OCI-LY3 (cell line): ENCODE measurements around the gene ASTN2.

Experiments used
- H2AFZ ChIP-seq: fragments of 200-600, 300-600 bp; shearing (Covaris generic); 2 replicates; pipeline ENCODE4 v1.6.0; 2014; ENCODE audit warnings: antibody characterized with exemption, low read depth, low read length
- H3K27ac ChIP-seq: fragments of 200-600, 300-600 bp; sonication (generic); 2 replicates; pipeline ENCODE4 v1.5.1; 2014; ENCODE audit warnings: mild to moderate bottlenecking, low read length, moderate library complexity, mixed read lengths
- H3K27me3 ChIP-seq: fragments of 200-600, 300-600 bp; sonication (generic); 2 replicates; pipeline ENCODE4 v1.6.1; 2014; ENCODE audit warnings: low read depth, low read length, mixed read lengths
- H3K36me3 ChIP-seq: fragments of 200-600, 300-600 bp; sonication (generic); replicated peaks from 2 replicates; pipeline ENCODE3; 2014; ENCODE audit warnings: low read depth, low read length, mixed read lengths
- H3K4me1 ChIP-seq: fragments of 300-600, 200-600 bp; sonication (generic); 2 replicates; pipeline ENCODE4 v1.6.1; 2014; ENCODE audit warnings: low read length, mixed read lengths
- H3K4me2 ChIP-seq: fragments of 200-600, 300-600 bp; sonication (generic); 2 replicates; pipeline ENCODE4 v1.6.1; 2014; ENCODE audit warnings: low read length, mixed read lengths
- H3K4me3 ChIP-seq: fragments of 300-600, 200-600 bp; sonication (generic); 2 replicates; pipeline ENCODE4 v1.5.1; 2014; ENCODE audit warnings: antibody characterized with exemption, mild to moderate bottlenecking, low read length, moderate library complexity
- H3K79me2 ChIP-seq: fragments of 300-600, 200-600 bp; shearing (Covaris generic); 2 replicates; pipeline ENCODE4 v1.6.1; 2014; ENCODE audit warnings: mild to moderate bottlenecking, low read length, mixed read lengths
- H3K9ac ChIP-seq: fragments of 300-600, 200-600 bp; shearing (Covaris generic); 2 replicates; pipeline ENCODE4 v1.6.0; 2014; ENCODE audit warnings: mild to moderate bottlenecking, low read length, moderate library complexity
- H3K9me3 ChIP-seq: fragments of 200-600, 300-600 bp; shearing (Covaris generic); 2 replicates; pipeline ENCODE4 v1.6.1; 2014; ENCODE audit warnings: low read length, mixed read lengths; ENCODE audit not compliant: insufficient read depth
- H4K20me1 ChIP-seq: fragments of 200-600, 300-600 bp; sonication (generic); 2 replicates; pipeline ENCODE4 v1.6.1; 2016; ENCODE audit warnings: low read length, mixed read lengths; ENCODE audit not compliant: insufficient read depth
- EZH2phosphoT487 ChIP-seq: fragments of 200-600 bp; shearing (Covaris generic); IDR thresholded peaks from 2 replicates; pipeline ENCODE4 v1.6.1; 2018; ENCODE audit warnings: antibody characterized with exemption, mixed run types, low read depth
- TF ChIP-seq, protein P1 (sequence below): fragments of 200-600, 300-600 bp; sonication (generic); IDR thresholded peaks from 2 replicates; pipeline ENCODE4 v1.5.1; 2014; ENCODE audit warnings: antibody characterized with exemption, low read length, low read depth

Gene ASTN2

GRCh38 chr9:117125531-117125930 lies 289.3 kb downstream of the ASTN2 start:
- no peaks in the 10 kb centered on the region for H3K79me2 ChIP-seq
- TF ChIP-seq, protein P1, sequence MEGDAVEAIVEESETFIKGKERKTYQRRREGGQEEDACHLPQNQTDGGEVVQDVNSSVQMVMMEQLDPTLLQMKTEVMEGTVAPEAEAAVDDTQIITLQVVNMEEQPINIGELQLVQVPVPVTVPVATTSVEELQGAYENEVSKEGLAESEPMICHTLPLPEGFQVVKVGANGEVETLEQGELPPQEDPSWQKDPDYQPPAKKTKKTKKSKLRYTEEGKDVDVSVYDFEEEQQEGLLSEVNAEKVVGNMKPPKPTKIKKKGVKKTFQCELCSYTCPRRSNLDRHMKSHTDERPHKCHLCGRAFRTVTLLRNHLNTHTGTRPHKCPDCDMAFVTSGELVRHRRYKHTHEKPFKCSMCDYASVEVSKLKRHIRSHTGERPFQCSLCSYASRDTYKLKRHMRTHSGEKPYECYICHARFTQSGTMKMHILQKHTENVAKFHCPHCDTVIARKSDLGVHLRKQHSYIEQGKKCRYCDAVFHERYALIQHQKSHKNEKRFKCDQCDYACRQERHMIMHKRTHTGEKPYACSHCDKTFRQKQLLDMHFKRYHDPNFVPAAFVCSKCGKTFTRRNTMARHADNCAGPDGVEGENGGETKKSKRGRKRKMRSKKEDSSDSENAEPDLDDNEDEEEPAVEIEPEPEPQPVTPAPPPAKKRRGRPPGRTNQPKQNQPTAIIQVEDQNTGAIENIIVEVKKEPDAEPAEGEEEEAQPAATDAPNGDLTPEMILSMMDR: no peak
- TF ChIP-seq EZH2phosphoT487: no peak
- H3K4me3 ChIP-seq: no peak overlapping the region
- H3K27ac ChIP-seq: no peak overlapping the region
- H3K9me3 ChIP-seq: no peaks in the 10 kb centered on the region
- no peak overlapping the region for H2AFZ ChIP-seq
- H3K4me1 ChIP-seq: no peaks in the 10 kb centered on the region
- no peaks in the 10 kb centered on the region for H4K20me1 ChIP-seq
- no peaks in the 10 kb centered on the region for H3K27me3 ChIP-seq
- no peaks in the 10 kb centered on the region for H3K36me3 ChIP-seq
- no peak overlapping the region for H3K4me2 ChIP-seq
- H3K9ac ChIP-seq: no peak overlapping the region

DNA sequence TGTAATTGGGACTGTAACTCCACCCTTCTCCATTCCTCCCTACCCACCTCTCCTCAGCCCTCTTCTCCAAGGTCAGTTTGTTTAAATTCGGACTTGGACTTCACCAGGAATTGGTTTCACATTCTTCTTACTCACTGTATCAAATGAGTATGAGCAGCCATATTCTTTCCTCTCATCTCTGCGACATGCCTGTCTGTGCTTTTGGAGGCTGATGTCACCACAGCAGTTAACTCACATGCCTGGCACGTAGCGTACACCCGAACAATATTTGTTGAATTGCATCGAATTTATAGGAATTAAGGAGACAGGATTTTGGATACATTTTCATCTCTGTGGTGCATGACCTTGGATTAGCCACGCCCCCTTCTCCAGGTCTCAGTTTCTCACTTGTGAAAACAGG lies 291.1 kb downstream of the ASTN2 start:
- H3K4me1 ChIP-seq: no peaks in the 10 kb centered on the region
- H3K4me2 ChIP-seq: no peak overlapping the region
- no peaks in the 10 kb centered on the region for H3K9me3 ChIP-seq
- no peak for TF ChIP-seq EZH2phosphoT487
- TF ChIP-seq, protein P1: no peak
- H3K27ac ChIP-seq: no peak overlapping the region
- H3K9ac ChIP-seq: no peak overlapping the region
- no peak overlapping the region for H2AFZ ChIP-seq
- H4K20me1 ChIP-seq: no peaks in the 10 kb centered on the region
- no peaks in the 10 kb centered on the region for H3K27me3 ChIP-seq
- no peaks in the 10 kb centered on the region for H3K79me2 ChIP-seq
- H3K4me3 ChIP-seq: no peak overlapping the region
- H3K36me3 ChIP-seq: no peaks in the 10 kb centered on the region

- H2AFZ ChIP-seq: no peak overlapping the region
- H3K79me2 ChIP-seq: no peaks in the 10 kb centered on the region
- H3K4me2 ChIP-seq: no peak overlapping the region
- H4K20me1 ChIP-seq: no peaks in the 10 kb centered on the region
- TF ChIP-seq, protein P1: no peak
- no peak overlapping the region for H3K27ac ChIP-seq
- no peaks in the 10 kb centered on the region for H3K27me3 ChIP-seq
- no peak overlapping the region for H3K9ac ChIP-seq
- no peak overlapping the region for H3K4me3 ChIP-seq
- H3K4me1 ChIP-seq: no peaks in the 10 kb centered on the region
- H3K36me3 ChIP-seq: no peaks in the 10 kb centered on the region
- H3K9me3 ChIP-seq: no peaks in the 10 kb centered on the region
Observed at GRCh38 chr9:117122953-117123352, 291.9 kb downstream of the ASTN2 start.

DNA sequence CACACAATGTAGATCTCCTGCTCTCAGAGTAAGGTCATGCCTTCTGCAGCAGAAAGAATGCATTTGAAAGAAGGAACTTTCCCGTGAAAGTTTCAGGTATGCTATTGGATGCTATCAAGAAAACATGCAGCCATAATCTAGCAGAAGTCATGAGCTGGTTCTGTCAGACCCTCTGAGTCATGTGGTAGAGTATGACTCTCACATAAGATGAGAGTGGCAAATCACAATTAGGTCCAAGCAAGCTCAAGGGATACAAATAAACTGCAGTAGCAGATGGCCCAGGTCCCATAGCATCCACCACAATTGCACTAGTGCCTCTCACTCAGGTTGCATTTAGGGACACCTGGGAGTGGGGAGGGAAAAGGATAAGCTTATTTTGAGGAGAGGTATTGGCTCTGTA lies 292.8 kb downstream of the ASTN2 start:
- H3K9ac ChIP-seq: no peak overlapping the region
- H2AFZ ChIP-seq: no peak overlapping the region
- H4K20me1 ChIP-seq: no peaks in the 10 kb centered on the region
- no peaks in the 10 kb centered on the region for H3K27me3 ChIP-seq
- H3K79me2 ChIP-seq: no peaks in the 10 kb centered on the region
- no peak overlapping the region for H3K4me2 ChIP-seq
- H3K36me3 ChIP-seq: no peaks in the 10 kb centered on the region
- no peaks in the 10 kb centered on the region for H3K4me1 ChIP-seq
- no peak overlapping the region for H3K4me3 ChIP-seq
- H3K27ac ChIP-seq: no peak overlapping the region
- H3K9me3 ChIP-seq: no peaks in the 10 kb centered on the region
- TF ChIP-seq, protein P1: no peak
- no peak for TF ChIP-seq EZH2phosphoT487
